Ureter (tissue), 1 donor: Measurements from ENCODE around the gene ZNF684. TPM values are rescaled to one million over a fixed set of nuclear protein-coding genes. Genes with fewer than 3 reads are reported as not detected.
"Not testable (repeated sequence)": the region's sequence is repeated elsewhere in the genome, so short reads cannot be mapped to it uniquely, and the experiment has no call there.

Source experiments
- DNase-seq: peaks from one replicate; pipeline ENCODE4 v3.0.0-alpha.2; 2020; ENCODE audit warnings: low spot score
- total RNA-seq: library from RNA; stranded (reverse); gene quantifications from one replicate; pipeline ENCODE4 v1.2.4, GENCODE V29; 2023
- donor health status: DM: yes; HTN: yes; CAD: no.

The ZNF684 gene
- total RNA-seq, result 2.3 TPM

DNA sequence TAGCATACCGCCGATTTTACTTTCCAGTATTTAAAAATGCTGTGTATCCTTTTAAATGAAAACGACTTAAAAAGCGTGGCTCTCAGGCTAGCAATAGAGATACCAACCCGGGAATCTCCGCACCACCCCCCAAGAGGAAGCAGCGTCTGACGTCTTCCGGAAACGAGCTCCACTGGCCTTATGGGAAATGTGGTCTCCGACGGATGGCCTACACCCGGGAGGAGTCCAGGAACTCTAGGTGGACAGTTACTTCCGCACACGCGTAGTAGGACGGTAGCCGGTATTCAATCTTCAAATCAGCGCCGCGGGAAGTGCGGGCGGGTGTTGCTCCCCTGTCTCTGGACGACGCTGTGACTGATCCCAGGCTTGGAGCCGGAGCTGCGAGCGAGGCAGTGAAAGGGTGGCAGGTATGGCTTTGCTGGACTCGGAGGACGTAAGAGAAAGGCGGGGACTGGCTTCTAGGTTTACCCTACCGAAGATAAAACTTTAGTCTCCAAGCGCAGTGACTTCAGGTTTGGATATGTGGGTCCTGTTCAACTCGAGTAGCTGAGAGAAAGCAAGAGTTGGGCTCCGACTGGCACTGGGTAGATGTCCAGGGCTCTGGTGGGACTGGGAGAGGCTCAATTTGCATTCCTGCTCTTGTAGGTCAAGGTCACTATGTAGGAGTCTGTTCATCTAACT is at the start of gene ZNF684:
Gene ZNF684, plus strand, starts transcription at position 257 of the 681 bp plus-strand sequence. CDS start 1,530 bp downstream, outside the sequence.
- DNase-seq, result peak; percentile 89

DNA sequence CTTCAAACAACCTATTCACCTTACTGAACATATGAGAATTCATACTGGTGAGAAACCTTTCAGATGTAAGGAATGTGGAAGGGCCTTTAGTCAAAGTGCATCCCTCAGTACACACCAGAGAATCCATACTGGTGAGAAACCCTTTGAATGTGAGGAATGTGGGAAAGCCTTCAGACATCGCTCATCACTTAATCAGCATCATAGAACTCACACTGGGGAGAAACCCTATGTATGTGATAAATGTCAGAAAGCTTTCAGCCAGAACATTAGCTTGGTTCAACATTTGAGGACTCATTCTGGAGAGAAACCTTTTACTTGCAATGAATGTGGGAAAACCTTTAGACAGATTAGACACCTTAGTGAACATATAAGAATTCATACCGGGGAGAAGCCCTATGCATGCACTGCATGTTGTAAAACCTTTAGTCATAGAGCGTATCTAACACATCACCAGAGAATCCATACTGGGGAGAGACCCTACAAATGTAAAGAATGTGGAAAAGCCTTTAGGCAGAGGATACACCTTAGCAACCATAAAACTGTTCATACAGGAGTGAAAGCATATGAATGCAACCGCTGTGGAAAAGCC is 36.0 kb upstream of the ZNF684 start:
- no peak for DNase-seq

DNA sequence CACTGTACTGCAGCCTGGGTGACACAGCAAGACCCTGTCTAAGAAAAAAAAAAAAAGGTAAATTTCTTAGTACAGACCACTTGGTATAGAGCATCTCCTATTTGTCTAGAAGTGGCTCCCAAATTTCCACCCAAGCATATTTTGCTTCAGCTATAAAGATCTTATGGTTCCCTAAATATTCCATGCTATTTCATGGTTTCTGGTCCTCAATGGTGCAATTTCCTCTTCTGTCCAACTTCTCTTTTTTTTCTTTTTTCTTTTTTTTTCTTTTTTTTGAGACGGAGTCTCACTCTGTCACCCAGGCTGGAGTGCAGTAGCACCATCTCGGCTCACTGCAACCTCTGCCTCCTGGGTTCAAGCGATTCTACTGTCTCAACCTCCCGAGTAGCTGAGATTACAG is 28.8 kb upstream of the ZNF684 start:
- not testable (repeated sequence) for DNase-seq

DNA sequence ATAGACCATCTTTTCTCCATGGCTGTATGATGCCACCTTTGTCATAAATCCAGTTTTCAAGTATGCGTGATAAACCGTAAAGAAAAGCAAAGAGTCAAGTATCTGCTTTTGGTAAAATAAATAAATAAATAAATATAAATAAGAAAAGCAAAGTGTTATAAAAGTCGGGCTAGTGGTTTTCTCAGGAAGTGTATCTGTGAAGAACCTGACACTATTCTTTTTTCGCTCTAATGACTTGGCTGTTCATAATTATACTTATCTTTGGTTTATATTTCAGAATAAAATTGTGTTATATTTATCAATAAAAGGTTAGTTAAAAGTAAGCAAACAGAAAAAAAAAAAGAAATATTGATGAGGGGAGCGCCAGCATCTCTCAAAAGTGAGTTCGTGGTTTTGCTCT is 23.5 kb upstream of the ZNF684 start:
- no peak for DNase-seq

DNA sequence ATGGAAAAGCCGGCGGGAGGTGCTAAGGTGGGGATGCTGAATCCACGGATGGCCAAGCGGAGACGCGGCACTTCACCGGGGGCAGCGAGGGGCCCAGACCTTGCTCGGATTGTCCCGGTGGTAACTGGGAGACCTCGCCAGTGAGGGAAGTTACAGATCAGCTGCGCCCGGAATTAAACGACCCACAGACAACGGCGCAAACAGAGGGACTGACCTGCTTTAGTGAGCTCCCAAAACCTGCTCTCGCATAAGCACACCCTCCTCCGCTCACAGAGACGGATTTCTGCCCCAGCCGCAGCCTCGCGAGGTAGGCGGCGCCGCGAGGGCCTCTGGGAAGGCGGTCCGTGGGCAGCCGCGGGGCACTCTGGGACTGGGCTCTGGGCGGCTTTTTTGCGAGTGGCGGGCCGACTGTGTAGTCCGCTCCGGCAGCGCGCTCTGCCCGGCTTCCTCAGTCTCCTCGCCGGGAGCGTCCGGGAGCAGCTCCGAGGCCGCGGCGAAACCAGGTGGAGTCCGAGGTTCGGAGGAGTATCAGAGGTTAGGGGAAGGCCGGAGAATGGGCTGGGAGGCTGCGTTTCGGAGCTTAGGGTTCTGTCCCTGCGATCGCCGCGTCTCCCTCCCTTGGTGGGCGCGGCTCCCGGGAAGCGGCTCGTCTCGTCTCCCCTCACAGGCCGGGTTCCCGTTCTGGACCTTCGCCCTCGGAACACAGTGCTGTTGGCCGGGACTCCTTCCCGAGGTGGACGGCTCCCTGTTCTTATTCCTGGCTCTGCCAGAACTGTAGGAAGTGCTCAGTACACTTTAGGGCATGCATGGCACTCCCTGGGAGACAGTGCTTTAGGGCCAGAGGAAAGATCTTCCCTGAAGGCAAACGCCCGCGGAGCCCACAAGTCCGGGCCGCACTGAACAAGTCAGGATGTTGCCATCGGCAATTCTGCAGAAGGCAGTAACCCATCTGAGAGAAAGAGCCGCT is 22.8 kb upstream of the ZNF684 start, which contains the start of gene EXO5:
Gene EXO5, plus strand, starts transcription at position 393 of the 967 bp plus-strand sequence. CDS start 5,778 bp downstream, outside the sequence.
- DNase-seq, result peak; percentile 83

DNA sequence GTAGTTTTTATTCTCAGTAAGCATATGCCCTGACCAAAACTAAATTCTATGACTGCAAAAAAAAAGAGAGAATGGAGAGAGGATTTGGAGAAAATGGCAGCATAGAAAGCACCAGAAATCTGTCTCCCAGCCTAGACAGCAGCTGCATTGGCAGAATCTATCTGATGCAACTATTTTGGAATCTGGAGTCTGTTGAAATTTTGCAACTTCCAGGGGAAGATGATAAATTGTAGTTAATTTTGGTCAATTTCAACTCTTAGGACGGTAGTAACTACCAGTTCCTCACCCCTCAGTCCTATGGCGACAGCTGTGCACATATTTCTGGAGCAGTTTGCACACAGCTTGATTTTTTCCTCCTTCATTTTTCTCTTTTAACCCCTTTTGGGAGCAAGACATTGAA is 11.9 kb upstream of the ZNF684 start:
- DNase-seq, result no peak

DNA sequence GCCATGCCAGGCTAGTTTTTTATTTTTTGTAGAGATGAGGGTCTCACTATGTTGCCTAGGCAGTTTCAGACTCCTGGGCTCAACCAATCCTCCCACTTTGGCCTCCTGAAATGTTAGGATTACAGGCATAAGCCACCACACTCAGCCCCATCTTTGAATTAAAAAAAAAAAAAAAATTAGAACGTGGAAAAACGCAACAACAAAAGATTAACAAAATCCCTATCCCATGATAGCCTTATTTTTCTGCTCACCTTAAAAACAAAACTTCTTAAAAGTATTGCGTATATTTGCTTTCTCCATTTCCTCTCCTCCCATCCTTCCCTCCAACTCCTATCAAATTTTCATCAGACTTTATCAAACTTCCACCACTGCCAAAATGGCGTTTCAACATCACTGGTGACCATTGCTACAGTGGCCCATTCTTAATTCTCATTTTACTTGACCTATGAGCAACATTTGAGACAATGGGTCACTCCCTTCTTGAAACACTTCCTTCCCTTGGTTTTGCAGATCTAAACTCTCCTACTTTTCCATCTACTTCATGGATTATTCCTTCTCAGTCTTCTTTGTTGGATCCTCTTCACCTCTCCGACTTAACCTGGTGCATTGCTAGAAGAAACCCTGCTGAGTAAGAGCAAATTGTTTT is 579 bp upstream of the ZNF684 start:
- no peak for DNase-seq

DNA sequence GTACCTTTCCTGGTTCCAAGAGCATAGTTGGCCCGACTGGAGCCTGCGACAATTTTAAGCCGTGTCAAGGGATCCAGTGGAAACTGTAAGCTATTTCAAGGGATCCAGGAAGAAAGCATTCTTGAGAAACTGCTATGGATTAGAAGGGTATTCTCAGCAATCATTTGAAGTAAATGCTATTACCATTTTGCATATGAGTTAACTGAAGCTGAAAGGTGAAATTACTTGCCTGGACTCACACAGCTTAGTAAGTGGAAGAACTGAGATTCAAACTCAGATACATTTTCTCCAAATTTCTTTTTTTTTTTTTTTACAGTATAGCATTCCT is 589 bp downstream of the ZNF684 start:
- DNase-seq, result no peak

DNA sequence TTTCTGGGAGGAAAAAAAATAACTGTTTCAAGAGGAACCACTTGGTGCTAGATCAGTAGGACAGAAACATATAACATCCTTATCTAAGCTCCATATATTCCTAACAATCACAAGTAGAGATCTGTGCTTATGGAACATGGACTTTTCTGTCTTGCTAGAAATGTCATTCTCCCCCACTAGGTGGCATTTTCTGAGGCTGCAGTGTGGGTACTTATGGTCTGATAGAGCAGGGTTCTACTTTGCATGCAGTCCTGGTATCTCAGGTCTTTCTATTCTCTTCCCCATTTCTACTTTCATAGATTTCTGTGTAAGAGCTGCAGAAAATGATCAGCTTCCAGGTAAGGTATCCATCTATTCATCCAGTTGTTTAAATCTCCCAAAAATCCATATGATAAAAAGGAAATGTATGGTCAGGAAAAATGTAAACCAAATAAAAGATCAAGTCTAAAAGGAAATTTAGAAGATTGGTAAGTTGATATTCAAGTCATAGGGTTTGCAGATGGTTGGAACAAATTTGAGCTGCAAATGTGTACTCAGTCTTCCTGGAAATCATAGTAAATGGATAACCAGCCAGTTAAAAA is 1.5 kb downstream of the ZNF684 start:
- DNase-seq, result no peak

DNA sequence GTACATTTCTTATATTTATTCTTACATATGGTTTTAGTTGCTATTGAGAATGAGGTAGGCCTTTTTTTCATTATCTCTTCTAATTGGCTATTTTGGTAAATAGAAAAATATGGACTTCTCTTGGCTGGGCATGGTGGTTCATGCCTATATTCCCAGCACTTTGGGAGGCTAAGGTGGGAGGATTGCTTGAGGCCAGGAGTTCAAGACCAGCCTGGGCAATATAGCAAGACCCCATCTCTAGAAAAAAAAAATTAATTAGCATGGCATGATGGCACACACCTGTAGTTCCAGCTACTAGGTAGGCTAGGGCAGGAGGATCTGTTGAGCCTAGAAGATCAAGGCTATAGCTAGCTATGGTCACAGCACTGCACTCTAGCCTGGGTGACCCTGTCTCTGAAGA is 3.2 kb downstream of the ZNF684 start:
- DNase-seq, result no peak

DNA sequence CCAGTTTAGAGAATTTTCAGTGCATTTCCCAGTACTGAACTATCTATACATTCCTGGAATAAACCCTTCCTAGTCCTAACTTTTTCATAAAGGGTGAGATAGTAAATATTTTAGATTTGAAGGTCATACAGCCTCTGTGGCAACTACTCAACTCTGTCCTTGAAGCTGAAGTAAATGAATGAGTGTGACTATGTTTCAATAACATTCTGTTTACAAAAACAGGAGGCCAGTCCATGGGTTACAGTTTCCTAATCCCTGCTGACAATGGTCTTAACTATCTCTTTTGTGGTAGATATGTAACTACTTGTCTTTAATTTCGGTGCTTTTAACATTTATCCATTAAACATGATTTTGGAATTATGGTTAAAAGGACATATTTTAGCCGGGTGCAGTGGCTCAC is 4.3 kb downstream of the ZNF684 start:
- DNase-seq, result no peak

DNA sequence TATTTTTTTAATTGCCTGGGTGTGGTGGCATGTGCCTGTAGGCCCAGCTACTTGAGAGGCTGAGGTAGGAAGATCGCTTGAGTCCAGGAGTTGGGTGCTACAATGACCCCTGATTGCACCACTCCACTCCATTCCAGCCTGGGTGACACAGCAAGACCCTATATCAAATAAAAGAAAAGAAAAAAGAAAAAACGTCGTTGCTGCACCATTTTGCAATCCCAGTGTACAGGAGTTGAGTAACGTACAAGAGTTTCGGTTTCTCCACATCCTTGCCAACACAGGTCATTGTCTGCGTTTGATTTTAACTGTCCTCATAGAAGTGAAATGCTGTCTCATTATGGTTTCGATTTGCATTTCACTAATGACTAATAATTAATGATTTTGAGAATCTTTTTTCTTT is 7.9 kb downstream of the ZNF684 start:
- DNase-seq, result no peak

DNA sequence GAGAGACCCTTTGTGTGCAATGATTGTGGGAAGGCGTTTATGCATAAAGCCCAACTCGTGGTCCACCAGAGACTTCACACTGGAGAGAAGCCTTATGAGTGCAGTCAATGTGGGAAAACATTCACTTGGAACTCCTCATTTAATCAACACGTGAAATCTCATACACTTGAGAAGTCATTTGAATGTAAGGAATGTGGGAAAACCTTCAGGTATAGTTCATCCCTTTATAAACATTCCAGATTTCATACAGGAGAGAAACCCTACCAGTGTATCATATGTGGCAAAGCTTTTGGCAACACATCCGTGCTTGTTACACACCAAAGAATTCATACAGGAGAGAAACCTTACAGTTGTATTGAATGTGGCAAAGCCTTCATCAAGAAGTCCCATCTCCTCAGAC is 15.5 kb downstream of the ZNF684 start:
- no peak for DNase-seq

DNA sequence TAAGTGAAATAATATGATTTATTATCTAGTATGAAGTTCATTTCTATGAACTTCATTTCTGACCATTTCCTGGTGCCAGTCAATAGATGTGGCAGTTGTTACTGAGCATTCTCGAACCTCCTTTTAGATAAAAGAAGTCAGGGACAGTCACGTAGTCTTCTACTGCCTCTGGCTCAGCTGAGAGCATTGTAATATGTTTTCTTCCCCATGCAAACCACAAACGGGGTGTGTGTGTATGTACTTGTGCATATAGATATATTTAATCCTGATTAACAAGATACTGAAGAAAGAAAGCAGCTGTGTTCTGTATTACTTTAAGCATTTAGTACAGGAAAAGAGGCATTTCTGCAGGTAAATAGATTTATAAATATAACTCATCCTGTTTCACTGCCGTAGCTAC is 21.6 kb downstream of the ZNF684 start:
- no peak for DNase-seq

DNA sequence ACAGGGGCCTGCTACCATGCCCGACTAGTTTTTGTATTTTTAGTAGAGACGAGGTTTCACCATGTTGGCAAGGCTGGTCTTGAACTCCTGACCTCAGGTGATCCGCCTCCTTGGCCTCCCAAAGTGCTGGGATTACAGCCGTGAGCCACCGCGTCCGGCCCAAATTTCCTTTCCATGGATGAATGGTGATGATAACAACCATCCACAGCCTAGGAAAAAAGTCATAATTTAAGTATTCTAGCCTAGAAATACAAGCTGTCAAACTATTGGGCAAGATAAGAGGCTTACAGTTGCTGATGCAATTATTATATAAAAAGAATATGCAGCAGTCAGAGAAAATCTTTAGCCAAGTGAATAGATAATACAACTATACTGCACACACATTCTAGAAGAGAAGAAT is 23.4 kb downstream of the ZNF684 start:
- not testable (repeated sequence) for DNase-seq

DNA sequence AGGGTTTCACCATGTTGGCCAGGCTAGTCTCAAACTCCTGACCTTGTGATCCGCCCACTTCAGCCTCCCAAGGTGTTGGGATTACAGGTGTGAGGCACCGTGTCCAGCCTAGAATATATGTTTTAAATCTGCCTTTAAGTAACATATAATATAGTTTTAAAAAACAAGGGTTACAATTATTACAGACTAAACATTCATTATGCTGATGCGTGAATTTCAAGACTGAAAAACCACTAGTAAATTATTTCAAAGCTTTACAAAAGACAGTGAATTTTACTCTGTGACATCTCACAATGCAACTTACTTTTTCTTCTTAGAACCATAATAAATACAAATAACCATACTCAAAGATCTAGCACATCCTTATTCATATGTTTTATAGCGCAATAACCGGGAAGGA is 24.7 kb downstream of the ZNF684 start:
- no peak for DNase-seq

DNA sequence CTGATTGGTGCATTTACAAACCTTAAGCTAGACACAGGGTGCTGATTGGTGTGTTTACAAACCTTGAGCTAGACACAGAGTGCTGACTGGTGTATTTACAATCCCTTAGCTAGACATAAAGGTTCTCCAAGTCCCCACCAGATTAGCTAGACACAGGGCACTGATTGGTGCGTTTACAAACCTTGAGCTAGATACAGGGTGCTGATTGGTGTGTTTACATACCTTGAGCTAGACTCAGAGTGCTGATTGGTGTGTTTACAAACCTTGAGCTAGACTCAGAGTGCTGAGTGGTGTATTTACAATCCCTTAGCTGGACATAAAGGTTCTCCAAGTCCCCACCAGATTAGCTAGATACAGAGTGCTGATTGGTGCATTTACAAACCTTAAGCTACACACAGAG is 26.8 kb downstream of the ZNF684 start:
- not testable (repeated sequence) for DNase-seq

DNA sequence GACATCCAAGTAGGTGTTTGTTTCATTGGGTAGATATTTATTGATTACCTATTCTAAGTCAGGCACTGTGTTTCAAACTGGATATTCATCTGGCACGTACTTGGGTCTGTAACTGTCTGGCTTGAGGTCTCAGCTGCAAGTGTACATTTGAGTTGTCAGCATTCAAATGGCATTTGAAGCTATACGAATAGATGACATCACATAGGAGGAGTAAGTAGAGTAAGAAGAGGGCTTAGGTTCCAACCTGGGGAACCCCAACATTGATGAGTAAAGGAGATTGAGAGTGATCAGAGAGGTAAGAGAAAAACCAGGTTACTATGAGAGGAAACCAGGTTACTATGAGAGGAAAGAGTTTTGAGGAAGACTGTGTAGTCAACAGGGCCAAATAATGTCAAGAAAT is 30.7 kb downstream of the ZNF684 start:
- DNase-seq, result no peak

DNA sequence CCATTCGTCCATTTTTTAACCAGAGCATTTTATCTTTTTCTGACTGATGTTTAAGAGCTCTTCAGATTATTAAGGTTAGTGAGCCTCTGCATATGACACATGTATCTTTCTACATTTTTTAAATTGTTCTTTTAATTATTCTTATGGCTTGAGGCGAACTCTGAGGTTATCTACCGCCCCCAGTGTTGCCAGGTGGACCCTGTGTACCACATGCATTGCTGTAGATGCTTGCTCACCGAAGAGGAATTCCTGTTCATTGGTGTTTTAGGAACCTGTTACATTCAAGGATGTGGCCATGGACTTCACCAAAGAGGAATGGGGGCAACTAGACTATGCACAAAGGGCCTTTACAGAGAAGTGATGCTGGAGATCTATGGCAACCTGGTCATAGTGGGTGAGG is 31.8 kb downstream of the ZNF684 start:
- no peak for DNase-seq

DNA sequence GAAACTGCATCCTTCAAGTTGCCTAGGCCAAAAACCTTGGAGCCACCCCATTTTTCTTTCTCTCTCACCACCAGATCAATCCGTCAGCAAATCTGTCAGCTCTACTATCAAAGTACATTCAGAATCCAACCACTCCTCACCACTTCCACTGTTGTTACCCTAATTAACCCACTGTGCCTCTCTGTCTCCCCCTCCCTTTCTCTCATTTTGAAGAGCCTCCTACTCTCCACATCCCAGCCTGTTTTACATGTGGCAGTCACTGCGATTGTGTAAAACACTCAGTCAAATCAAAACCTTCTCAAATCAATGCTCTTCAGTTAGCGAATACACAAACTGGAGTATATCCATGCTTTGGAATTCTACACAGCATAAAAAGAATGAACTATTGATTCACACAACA is 33.1 kb downstream of the ZNF684 start:
- DNase-seq, result no peak

DNA sequence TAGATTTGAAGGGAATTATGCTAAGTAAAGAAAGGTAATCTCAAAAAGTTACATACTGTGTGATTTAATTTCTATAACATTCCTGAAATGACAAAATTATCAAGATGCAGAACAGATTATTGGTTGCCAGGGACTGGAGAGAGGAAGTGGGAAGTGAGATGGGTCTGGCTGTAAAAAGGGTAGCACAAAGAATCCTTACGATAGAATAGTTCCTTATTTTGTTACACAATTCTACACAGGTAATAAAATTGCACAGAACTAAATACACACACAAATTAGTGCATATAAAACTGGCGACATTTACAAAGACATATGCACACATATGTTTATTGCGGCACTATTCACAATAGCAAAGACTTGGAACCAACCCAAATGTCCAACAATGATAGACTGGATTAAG is 33.5 kb downstream of the ZNF684 start:
- DNase-seq, result no peak

DNA sequence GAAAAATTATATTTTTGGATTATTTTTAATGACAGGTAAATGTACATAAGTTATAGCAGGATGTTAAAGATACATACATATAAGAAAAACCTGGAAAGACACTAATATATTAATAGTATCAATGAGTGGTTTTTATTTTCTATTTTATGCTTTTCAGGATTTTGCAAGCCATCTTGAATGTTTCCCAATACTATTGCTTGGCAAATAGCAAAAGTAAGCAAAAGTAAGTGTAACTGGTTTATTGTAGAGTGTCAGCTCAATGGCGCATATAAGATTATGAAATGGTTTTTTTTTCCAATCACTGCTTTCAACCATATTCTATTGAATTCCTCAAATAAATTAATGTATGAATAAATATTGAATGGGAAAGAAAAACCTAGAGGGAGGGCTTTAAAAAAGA is 36.4 kb downstream of the ZNF684 start:
- no peak for DNase-seq
